Measurements from ENCODE around the gene FAM110D. TPM values are rescaled to one million over a fixed set of nuclear protein-coding genes. Genes with fewer than 3 reads are reported as not detected.

Gene FAM110D
- polyA plus RNA-seq, 1 of the 3 experiments (the other 2 are of a cell fraction) = 0.64 TPM

DNA sequence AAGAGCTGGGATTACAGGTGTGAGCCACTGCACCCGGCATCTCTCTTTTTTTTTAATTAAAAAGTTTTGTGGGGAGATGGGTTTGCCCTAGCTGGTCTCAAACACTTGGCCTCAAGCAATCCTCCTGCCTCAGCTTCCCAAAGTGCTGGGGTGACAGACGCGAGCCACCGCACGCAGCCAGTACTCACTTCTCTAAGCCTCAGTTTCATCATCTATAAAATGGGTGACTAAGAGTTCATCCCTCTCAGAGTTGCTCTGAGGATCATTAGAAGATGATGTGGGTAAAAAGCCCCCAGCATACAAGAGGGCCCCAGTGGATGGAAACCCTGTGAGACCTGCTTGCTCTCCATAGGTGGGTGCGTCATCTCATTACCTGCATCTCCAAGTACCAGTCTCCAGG, 29.0 kb downstream of the FAM110D start:
- H3K9ac ChIP-seq = no peak overlapping the region
- TF ChIP-seq, protein P1, sequence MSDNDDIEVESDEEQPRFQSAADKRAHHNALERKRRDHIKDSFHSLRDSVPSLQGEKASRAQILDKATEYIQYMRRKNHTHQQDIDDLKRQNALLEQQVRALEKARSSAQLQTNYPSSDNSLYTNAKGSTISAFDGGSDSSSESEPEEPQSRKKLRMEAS (IDR thresholded peaks at IDR 0.05; ENCODE audit: low read depth) = no peak
- TF ChIP-seq EP300 (IDR thresholded peaks at IDR 0.05; ENCODE audit: borderline replicate concordance in 1 of 2, low read depth in 1 of 2, low read length in 1 of 2) (no peak), GATA2 (CRISPR knock-in tag; IDR thresholded peaks at IDR 0.05) (no peak), RAD21 (IDR thresholded peaks at IDR 0.05; ENCODE audit: low read length) (no peak), NFIC (IDR thresholded peaks at IDR 0.05; ENCODE audit: borderline replicate concordance) (no peak), FOSL2 (IDR thresholded peaks at IDR 0.05; ENCODE audit: borderline replicate concordance, low read depth) (no peak), RFX5 (IDR thresholded peaks at IDR 0.05; ENCODE audit: low read length) (no peak), TCF12 (IDR thresholded peaks at IDR 0.05) (no peak), YY1 (IDR thresholded peaks at IDR 0.05; ENCODE audit: low read depth) (no peak)
- no peaks in the 10 kb centered on the region for H3K4me1 ChIP-seq (ENCODE audit: control insufficient read depth in 1 of 2, insufficient read depth in 2 of 2, low read depth in 1 of 2, low read length in 1 of 2)
- no peaks in the 10 kb centered on the region for H3K27me3 ChIP-seq (ENCODE audit: insufficient read depth)
- no peaks in the 10 kb centered on the region for H3F3A ChIP-seq (replicated peaks; ENCODE audit: insufficient read depth)
- no peaks in the 10 kb centered on the region for H4K20me1 ChIP-seq (ENCODE audit: insufficient read depth)
- H3K4me3 ChIP-seq (ENCODE audit: low read depth in 2 of 2, low read length in 1 of 2) = no peak overlapping the region
- H3K4me2 ChIP-seq = no peak overlapping the region
- H3K9me2 ChIP-seq = no peaks in the 10 kb centered on the region
- H3K27ac ChIP-seq (ENCODE audit: low read depth in 2 of 2, low read length in 1 of 2) = no peak overlapping the region
- ChIA-PET CTCF (interaction anchor here (1.6 kb wide), 1 partner anchor 10 kb away, joined by 5 read pairs; no protein-coding TSS in a partner anchor), POLR2A (no interaction called here)
- no peak for DNase-seq
- H3K36me3 ChIP-seq (replicated peaks in 1 of 2; ENCODE audit: control insufficient read depth in 1 of 2, insufficient read depth in 2 of 2, low read length in 1 of 2) = no peaks in the 10 kb centered on the region
- no peaks in the 10 kb centered on the region for H3K79me2 ChIP-seq (ENCODE audit: insufficient read depth)
- WGBS (ENCODE audit: low lambda C conversion rate) = 93% methylated on average over 5 of the region's 6 CpGs
- no peaks in the 10 kb centered on the region for H3K9me3 ChIP-seq
- H2AFZ ChIP-seq (ENCODE audit: low read depth) = no peak overlapping the region

DNA sequence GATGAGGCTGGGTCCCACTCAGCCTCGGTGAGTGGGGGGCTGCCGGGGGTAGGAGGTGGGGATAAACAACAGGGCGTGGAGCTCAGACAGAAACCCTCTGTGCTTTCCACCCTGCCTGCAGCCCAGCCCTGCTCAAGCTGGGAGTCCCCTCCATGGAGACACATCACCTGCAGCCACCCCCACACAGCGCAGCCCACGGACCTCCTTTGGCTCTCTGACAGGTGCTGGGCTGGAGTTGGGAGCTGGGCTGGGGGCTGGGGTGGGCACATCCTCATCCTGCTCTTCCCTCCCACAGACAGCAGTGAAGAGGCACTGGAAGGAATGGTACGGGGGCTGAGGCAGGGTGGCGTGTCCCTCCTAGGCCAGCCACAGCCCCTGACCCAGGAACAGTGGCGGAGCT, 29.6 kb downstream of the FAM110D start:
- TF ChIP-seq NFIC (IDR thresholded peaks at IDR 0.05; ENCODE audit: borderline replicate concordance) = no peak
- TF ChIP-seq EZH2phosphoT487 (IDR thresholded peaks at IDR 0.05; ENCODE audit: borderline replicate concordance, low read depth) = no peak
- TF ChIP-seq TAF1 (IDR thresholded peaks at IDR 0.05; ENCODE audit: borderline replicate concordance, low read depth, low read length) = no peak
- TF ChIP-seq, protein P2, sequence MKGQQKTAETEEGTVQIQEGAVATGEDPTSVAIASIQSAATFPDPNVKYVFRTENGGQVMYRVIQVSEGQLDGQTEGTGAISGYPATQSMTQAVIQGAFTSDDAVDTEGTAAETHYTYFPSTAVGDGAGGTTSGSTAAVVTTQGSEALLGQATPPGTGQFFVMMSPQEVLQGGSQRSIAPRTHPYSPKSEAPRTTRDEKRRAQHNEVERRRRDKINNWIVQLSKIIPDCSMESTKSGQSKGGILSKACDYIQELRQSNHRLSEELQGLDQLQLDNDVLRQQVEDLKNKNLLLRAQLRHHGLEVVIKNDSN (IDR thresholded peaks at IDR 0.05; ENCODE audit: borderline replicate concordance, low read depth) = no peak
- TF ChIP-seq, protein P3, sequence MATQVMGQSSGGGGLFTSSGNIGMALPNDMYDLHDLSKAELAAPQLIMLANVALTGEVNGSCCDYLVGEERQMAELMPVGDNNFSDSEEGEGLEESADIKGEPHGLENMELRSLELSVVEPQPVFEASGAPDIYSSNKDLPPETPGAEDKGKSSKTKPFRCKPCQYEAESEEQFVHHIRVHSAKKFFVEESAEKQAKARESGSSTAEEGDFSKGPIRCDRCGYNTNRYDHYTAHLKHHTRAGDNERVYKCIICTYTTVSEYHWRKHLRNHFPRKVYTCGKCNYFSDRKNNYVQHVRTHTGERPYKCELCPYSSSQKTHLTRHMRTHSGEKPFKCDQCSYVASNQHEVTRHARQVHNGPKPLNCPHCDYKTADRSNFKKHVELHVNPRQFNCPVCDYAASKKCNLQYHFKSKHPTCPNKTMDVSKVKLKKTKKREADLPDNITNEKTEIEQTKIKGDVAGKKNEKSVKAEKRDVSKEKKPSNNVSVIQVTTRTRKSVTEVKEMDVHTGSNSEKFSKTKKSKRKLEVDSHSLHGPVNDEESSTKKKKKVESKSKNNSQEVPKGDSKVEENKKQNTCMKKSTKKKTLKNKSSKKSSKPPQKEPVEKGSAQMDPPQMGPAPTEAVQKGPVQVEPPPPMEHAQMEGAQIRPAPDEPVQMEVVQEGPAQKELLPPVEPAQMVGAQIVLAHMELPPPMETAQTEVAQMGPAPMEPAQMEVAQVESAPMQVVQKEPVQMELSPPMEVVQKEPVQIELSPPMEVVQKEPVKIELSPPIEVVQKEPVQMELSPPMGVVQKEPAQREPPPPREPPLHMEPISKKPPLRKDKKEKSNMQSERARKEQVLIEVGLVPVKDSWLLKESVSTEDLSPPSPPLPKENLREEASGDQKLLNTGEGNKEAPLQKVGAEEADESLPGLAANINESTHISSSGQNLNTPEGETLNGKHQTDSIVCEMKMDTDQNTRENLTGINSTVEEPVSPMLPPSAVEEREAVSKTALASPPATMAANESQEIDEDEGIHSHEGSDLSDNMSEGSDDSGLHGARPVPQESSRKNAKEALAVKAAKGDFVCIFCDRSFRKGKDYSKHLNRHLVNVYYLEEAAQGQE (IDR thresholded peaks at IDR 0.05; ENCODE audit: low read depth, low read length) = no peak
- TF ChIP-seq YY1 (IDR thresholded peaks at IDR 0.05; ENCODE audit: low read depth) = no peak
- no peak for TF ChIP-seq RCOR1 (IDR thresholded peaks at IDR 0.05; ENCODE audit: low read length)
- TF ChIP-seq ELF1 (IDR thresholded peaks at IDR 0.05) = no peak
- TF ChIP-seq, protein P1 (IDR thresholded peaks at IDR 0.05; ENCODE audit: low read depth) = no peak
- TF ChIP-seq MXI1 (IDR thresholded peaks at IDR 0.05; ENCODE audit: low read depth, low read length) = no peak
- TF ChIP-seq TCF12 (IDR thresholded peaks at IDR 0.05) = no peak
- TF ChIP-seq SIN3A (IDR thresholded peaks at IDR 0.05; ENCODE audit: borderline replicate concordance, low read depth, low read length) = no peak
- TF ChIP-seq FOXM1 (IDR thresholded peaks at IDR 0.05; ENCODE audit: low read depth) = no peak
- TF ChIP-seq MEF2A (IDR thresholded peaks at IDR 0.05; ENCODE audit: borderline replicate concordance, low read depth) = no peak
- no peak for TF ChIP-seq RXRA (IDR thresholded peaks at IDR 0.05; ENCODE audit: borderline replicate concordance, low read depth)
- TF ChIP-seq FOSL2 (IDR thresholded peaks at IDR 0.05; ENCODE audit: borderline replicate concordance, low read depth) = no peak
- no peak for TF ChIP-seq EP300 (IDR thresholded peaks at IDR 0.05; ENCODE audit: borderline replicate concordance in 1 of 2, low read depth in 1 of 2, low read length in 1 of 2)
- TF ChIP-seq, protein P4, sequence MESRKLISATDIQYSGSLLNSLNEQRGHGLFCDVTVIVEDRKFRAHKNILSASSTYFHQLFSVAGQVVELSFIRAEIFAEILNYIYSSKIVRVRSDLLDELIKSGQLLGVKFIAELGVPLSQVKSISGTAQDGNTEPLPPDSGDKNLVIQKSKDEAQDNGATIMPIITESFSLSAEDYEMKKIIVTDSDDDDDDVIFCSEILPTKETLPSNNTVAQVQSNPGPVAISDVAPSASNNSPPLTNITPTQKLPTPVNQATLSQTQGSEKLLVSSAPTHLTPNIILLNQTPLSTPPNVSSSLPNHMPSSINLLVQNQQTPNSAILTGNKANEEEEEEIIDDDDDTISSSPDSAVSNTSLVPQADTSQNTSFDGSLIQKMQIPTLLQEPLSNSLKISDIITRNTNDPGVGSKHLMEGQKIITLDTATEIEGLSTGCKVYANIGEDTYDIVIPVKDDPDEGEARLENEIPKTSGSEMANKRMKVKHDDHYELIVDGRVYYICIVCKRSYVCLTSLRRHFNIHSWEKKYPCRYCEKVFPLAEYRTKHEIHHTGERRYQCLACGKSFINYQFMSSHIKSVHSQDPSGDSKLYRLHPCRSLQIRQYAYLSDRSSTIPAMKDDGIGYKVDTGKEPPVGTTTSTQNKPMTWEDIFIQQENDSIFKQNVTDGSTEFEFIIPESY (IDR thresholded peaks at IDR 0.05; ENCODE audit: borderline replicate concordance, low read depth) = no peak
- no peak for TF ChIP-seq POLR2AphosphoS5 (IDR thresholded peaks at IDR 0.05; ENCODE audit: low read depth, low read length)
- ChIA-PET CTCF (interaction anchor here (0.9 to 1.6 kb wide), 3 partner anchors 11 to 25 kb away, joined by 3 to 5 read pairs (median 3); no protein-coding TSS in a partner anchor), POLR2A (no interaction called here)
- 72% methylated on average over 5 of the region's 8 CpGs for WGBS (ENCODE audit: low lambda C conversion rate)
- Histone ChIP-seq H3F3A (replicated peaks; ENCODE audit: insufficient read depth) (no peaks in the 10 kb centered on the region), H3K9me2 (no peaks in the 10 kb centered on the region), H3K4me3 (ENCODE audit: low read depth in 2 of 2, low read length in 1 of 2) (no peak overlapping the region), H3K9ac (no peak overlapping the region), H3K4me1 (ENCODE audit: control insufficient read depth in 1 of 2, insufficient read depth in 2 of 2, low read depth in 1 of 2, low read length in 1 of 2) (no peaks in the 10 kb centered on the region), H2AFZ (ENCODE audit: low read depth) (no peak overlapping the region), H3K4me2 (no peak overlapping the region), H3K27me3 (ENCODE audit: insufficient read depth) (no peaks in the 10 kb centered on the region; the same call in 1 of the 2 replicates), H3K27ac (ENCODE audit: low read depth in 2 of 2, low read length in 1 of 2) (no peak overlapping the region), H3K79me2 (ENCODE audit: insufficient read depth) (no peaks in the 10 kb centered on the region), H3K36me3 (replicated peaks in 1 of 2; ENCODE audit: control insufficient read depth in 1 of 2, insufficient read depth in 2 of 2, low read length in 1 of 2) (no peaks in the 10 kb centered on the region), H4K20me1 (ENCODE audit: insufficient read depth) (no peaks in the 10 kb centered on the region), H3K9me3 (no peaks in the 10 kb centered on the region)
- DNase-seq = no peak
